GM18873 (cell line): ENCODE measurements around the gene CARHSP1.
"Not testable (repeated sequence)": the region's sequence is repeated elsewhere in the genome, so short reads cannot be mapped to it uniquely, and the experiment has no call there.

Source experiments
- ATAC-seq: cut with Tn5 transposase; IDR thresholded peaks from one replicate; pipeline ENCODE4 v1.9.1; 2021; ENCODE audit warnings: mild to moderate bottlenecking, moderate library complexity, moderate number of reproducible peaks; ENCODE audit not compliant: unreplicated experiment, low FRiP score

The CARHSP1 gene

GRCh38 chr16:8836797-8837196 is 32.0 kb downstream of the CARHSP1 start:
- not testable (repeated sequence) for ATAC-seq

GRCh38 chr16:8832717-8833105 is 36.1 kb downstream of the CARHSP1 start:
- no peak for ATAC-seq

GRCh38 chr16:8831871-8832716 is 36.7 kb downstream of the CARHSP1 start:
- no peak for ATAC-seq

- ATAC-seq = no peak
Observed at GRCh38 chr16:8831450-8831849, 37.4 kb downstream of the CARHSP1 start.

GRCh38 chr16:8828541-8829165 is 40.2 kb downstream of the CARHSP1 start:
- no peak for ATAC-seq

GRCh38 chr16:8826278-8826879 is 42.4 kb downstream of the CARHSP1 start:
- ATAC-seq = no peak

- no peak for ATAC-seq
Observed at GRCh38 chr16:8822403-8822802, 46.4 kb downstream of the CARHSP1 start.

- ATAC-seq = no peak
Observed at GRCh38 chr16:8819411-8820034, 49.3 kb downstream of the CARHSP1 start.

- no peak for ATAC-seq
Observed at GRCh38 chr16:8818504-8819270, 50.1 kb downstream of the CARHSP1 start.

GRCh38 chr16:8816967-8817655 is 51.7 kb downstream of the CARHSP1 start:
- ATAC-seq = no peak

GRCh38 chr16:8814095-8814806 is 54.6 kb downstream of the CARHSP1 start:
- ATAC-seq = no peak

- ATAC-seq = no peak
Observed at GRCh38 chr16:8812162-8812843, 56.5 kb downstream of the CARHSP1 start.

GRCh38 chr16:8808613-8809353 is 60.0 kb downstream of the CARHSP1 start:
- ATAC-seq = no peak

- ATAC-seq = no peak
Observed at GRCh38 chr16:8808009-8808408, 60.8 kb downstream of the CARHSP1 start.

GRCh38 chr16:8807189-8807588 is 61.6 kb downstream of the CARHSP1 start:
- no peak for ATAC-seq

GRCh38 chr16:8806272-8806983 is 62.4 kb downstream of the CARHSP1 start:
- no peak for ATAC-seq

- ATAC-seq = no peak
Observed at GRCh38 chr16:8804313-8804712, 64.5 kb downstream of the CARHSP1 start.
